CD4-positive, CD25-positive, alpha-beta regulatory T cell (primary cell): Measurements from ENCODE around the gene KNDC1. TPM values are rescaled to one million over a fixed set of nuclear protein-coding genes. Genes with fewer than 3 reads are reported as not detected.
"Not testable (repeated sequence)": the region's sequence is repeated elsewhere in the genome, so short reads cannot be mapped to it uniquely, and the experiment has no call there.

Experiments used
- ATAC-seq, 2 donors: fragments of 150-1000 bp; cut with Tn5 transposase; one replicate each; pipeline ENCODE4 v1.10.0; 2021; ENCODE audit warnings: low read depth in 2 of 2, moderate number of reproducible peaks in 2 of 2, moderate library complexity in 1 of 2
- DNase-seq, 3 donors: peaks; one replicate each; pipeline versions ENCODE4 v3.0.0 to v3.0.0-alpha.2; 2012 to 2022; ENCODE audit warnings: mixed read lengths in 1 of 3
- H3K27ac ChIP-seq: one replicate; pipeline ENCODE4 v1.7.0; 2013; ENCODE audit warnings: mild to moderate bottlenecking, low read length; ENCODE audit not compliant: insufficient read depth, poor library complexity, severe bottlenecking
- H3K27me3 ChIP-seq: one replicate; pipeline ENCODE4 v1.7.0; 2013; ENCODE audit warnings: low read length; ENCODE audit not compliant: control insufficient read depth, insufficient read depth
- H3K36me3 ChIP-seq: one replicate; pipeline ENCODE4 v1.7.0; 2013; ENCODE audit warnings: mild to moderate bottlenecking, low read length, moderate library complexity; ENCODE audit not compliant: control insufficient read depth, insufficient read depth
- H3K4me1 ChIP-seq: 2 replicates; pipeline ENCODE4 v1.7.0; 2013; ENCODE audit warnings: mild to moderate bottlenecking, low read length; ENCODE audit not compliant: insufficient read depth, control insufficient read depth, poor library complexity, severe bottlenecking
- H3K4me3 ChIP-seq: one replicate; pipeline ENCODE4 v1.7.0; 2013; ENCODE audit warnings: low read depth, mild to moderate bottlenecking, low read length, moderate library complexity
- H3K9me3 ChIP-seq, 2 experiments: 1 replicate in 1 of 2; 2 replicates in 1 of 2; pipeline ENCODE4 v1.7.0; 2013; ENCODE audit warnings: low read length in 2 of 2, mild to moderate bottlenecking in 1 of 2, moderate library complexity in 1 of 2; ENCODE audit not compliant: control insufficient read depth in 2 of 2
- H3K27ac Mint-ChIP-seq, 3 donors: one replicate each; pipeline ENCODE4 v1.8.0; 2020 to 2022; ENCODE audit warnings: mild to moderate bottlenecking in 3 of 3, mixed read lengths in 3 of 3, moderate library complexity in 2 of 3
- H3K27me3 Mint-ChIP-seq: one replicate; pipeline ENCODE4 v1.8.0; 2022; ENCODE audit warnings: mild to moderate bottlenecking, mixed read lengths
- H3K36me3 Mint-ChIP-seq: one replicate; pipeline ENCODE4 v1.8.0; 2020; ENCODE audit warnings: mixed read lengths
- H3K4me1 Mint-ChIP-seq, 4 donors: one replicate each; pipeline ENCODE4 v1.8.0; 2020 to 2022; ENCODE audit warnings: mixed read lengths in 4 of 4, mild to moderate bottlenecking in 1 of 4
- H3K4me3 Mint-ChIP-seq, 4 donors: one replicate each; pipeline ENCODE4 v1.8.0; 2020 to 2022; ENCODE audit warnings: mild to moderate bottlenecking in 4 of 4, mixed read lengths in 4 of 4, moderate library complexity in 3 of 4
- H3K9me3 Mint-ChIP-seq, 7 donors: one replicate each; pipeline ENCODE4 v1.8.0; 2020 to 2022; ENCODE audit warnings: mixed read lengths in 7 of 7, mild to moderate bottlenecking in 3 of 7, moderate library complexity in 2 of 7
- polyA plus RNA-seq, 4 donors: library from polyadenylated mRNA; unstranded; fragments of 300-500 nt; fragmentation: Illumina TruSeq; gene quantifications; one replicate each; pipeline ENCODE4 v1.2.3, GENCODE V29; 2021
- total RNA-seq: library from RNA; stranded (reverse); gene quantifications from one replicate; pipeline ENCODE4 v1.2.3, GENCODE V29; 2022

KNDC1 gene
- total and polyA plus RNA-seq, 5 donors from 2014 or later = 1.1 TPM; not detected in 4

- Mint-ChIP-seq H3K4me3 (no peak overlapping the region), H3K9me3 (peaks cover 0 to 6% (median 0%) of the 10 kb centered on the region in 7 donors), H3K27ac (no peak overlapping the region), H3K36me3 (no peaks in the 10 kb centered on the region), H3K4me1 (no peaks in the 10 kb centered on the region), H3K27me3 (no peaks in the 10 kb centered on the region)
- Histone ChIP-seq H3K27me3 (no peaks in the 10 kb centered on the region), H3K27ac (no peak overlapping the region), H3K9me3 (no peaks in the 10 kb centered on the region), H3K4me1 (no peaks in the 10 kb centered on the region), H3K4me3 (no peak overlapping the region), H3K36me3 (no peaks in the 10 kb centered on the region)
- DNase-seq (no peak), ATAC-seq (no peak)
Observed at GRCh38 chr10:133167693-133168616, 7.9 kb downstream of the KNDC1 start.

GRCh38 chr10:133168617-133169031 is 8.6 kb downstream of the KNDC1 start:
- Histone ChIP-seq H3K27me3 (no peaks in the 10 kb centered on the region), H3K4me3 (no peak overlapping the region), H3K36me3 (no peaks in the 10 kb centered on the region), H3K4me1 (no peaks in the 10 kb centered on the region), H3K9me3 (no peaks in the 10 kb centered on the region), H3K27ac (no peak overlapping the region)
- H3K27ac Mint-ChIP-seq = no peak overlapping the region
- H3K4me3 Mint-ChIP-seq = no peak overlapping the region
- ATAC-seq (no peak), DNase-seq (no peak)
- H3K9me3 Mint-ChIP-seq = peaks cover 0 to 6% (median 0%) of the 10 kb centered on the region in 7 donors
- H3K36me3 Mint-ChIP-seq = no peaks in the 10 kb centered on the region
- no peaks in the 10 kb centered on the region for H3K27me3 Mint-ChIP-seq
- no peaks in the 10 kb centered on the region for H3K4me1 Mint-ChIP-seq

GRCh38 chr10:133169173-133169947 is 9.3 kb downstream of the KNDC1 start:
- no peaks in the 10 kb centered on the region for H3K36me3 Mint-ChIP-seq
- ATAC-seq = no peak
- Histone ChIP-seq H3K36me3 (no peaks in the 10 kb centered on the region), H3K27ac (no peak overlapping the region), H3K9me3 (no peaks in the 10 kb centered on the region), H3K4me1 (no peaks in the 10 kb centered on the region), H3K27me3 (no peaks in the 10 kb centered on the region), H3K4me3 (no peak overlapping the region)
- peaks cover 0 to 6% (median 0%) of the 10 kb centered on the region in 7 donors for H3K9me3 Mint-ChIP-seq
- DNase-seq = no peak
- H3K4me3 Mint-ChIP-seq = no peak overlapping the region
- H3K27me3 Mint-ChIP-seq = no peaks in the 10 kb centered on the region
- H3K4me1 Mint-ChIP-seq = no peaks in the 10 kb centered on the region
- H3K27ac Mint-ChIP-seq = no peak overlapping the region

DNA sequence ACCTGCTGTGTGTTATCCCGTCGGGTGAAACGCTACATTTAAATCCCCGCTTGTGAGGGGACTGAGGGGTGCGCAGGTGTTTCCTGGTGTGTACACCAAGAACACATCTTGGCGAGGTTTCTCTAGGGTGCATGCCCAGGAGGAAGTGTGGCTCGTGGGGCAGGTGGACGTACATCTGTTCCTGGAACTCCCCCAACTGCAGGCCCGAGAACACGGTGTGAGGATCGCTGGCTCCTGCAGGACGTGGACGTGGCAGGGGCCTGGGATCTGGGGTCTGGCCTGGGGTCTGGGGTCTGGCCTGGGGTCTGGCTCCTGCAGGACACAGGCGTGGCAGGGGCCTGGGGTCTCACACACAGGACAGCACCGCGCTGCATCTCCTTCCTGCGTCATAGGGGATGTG is 10.1 kb downstream of the KNDC1 start:
- Histone ChIP-seq H3K27ac (no peak overlapping the region), H3K4me3 (no peak overlapping the region), H3K27me3 (no peaks in the 10 kb centered on the region), H3K36me3 (no peaks in the 10 kb centered on the region), H3K9me3 (no peaks in the 10 kb centered on the region), H3K4me1 (no peaks in the 10 kb centered on the region)
- Mint-ChIP-seq H3K4me1 (no peaks in the 10 kb centered on the region), H3K27ac (no peak overlapping the region), H3K36me3 (no peaks in the 10 kb centered on the region), H3K27me3 (no peaks in the 10 kb centered on the region), H3K9me3 (peaks cover 0 to 8% (median 0%) of the 10 kb centered on the region in 7 donors), H3K4me3 (no peak overlapping the region)
- DNase-seq (no peak), ATAC-seq (no peak)

- no peaks in the 10 kb centered on the region for H3K4me1 ChIP-seq
- no peaks in the 10 kb centered on the region for H3K9me3 ChIP-seq
- DNase-seq (no peak), ATAC-seq (no peak)
- no peak overlapping the region for H3K27ac ChIP-seq
- H3K36me3 ChIP-seq = no peaks in the 10 kb centered on the region
- H3K36me3 Mint-ChIP-seq = no peaks in the 10 kb centered on the region
- no peak overlapping the region for H3K4me3 ChIP-seq
- H3K4me3 Mint-ChIP-seq = no peak overlapping the region
- H3K27me3 ChIP-seq = no peaks in the 10 kb centered on the region
- no peaks in the 10 kb centered on the region for H3K4me1 Mint-ChIP-seq
- peak overlapping the region in 1 of 3 donors; percentile 16 for H3K27ac Mint-ChIP-seq
- peaks cover 0 to 12% (median 7%) of the 10 kb centered on the region in 7 donors for H3K9me3 Mint-ChIP-seq
- no peaks in the 10 kb centered on the region for H3K27me3 Mint-ChIP-seq
Observed at GRCh38 chr10:133173860-133174640, 14.0 kb downstream of the KNDC1 start.

DNA sequence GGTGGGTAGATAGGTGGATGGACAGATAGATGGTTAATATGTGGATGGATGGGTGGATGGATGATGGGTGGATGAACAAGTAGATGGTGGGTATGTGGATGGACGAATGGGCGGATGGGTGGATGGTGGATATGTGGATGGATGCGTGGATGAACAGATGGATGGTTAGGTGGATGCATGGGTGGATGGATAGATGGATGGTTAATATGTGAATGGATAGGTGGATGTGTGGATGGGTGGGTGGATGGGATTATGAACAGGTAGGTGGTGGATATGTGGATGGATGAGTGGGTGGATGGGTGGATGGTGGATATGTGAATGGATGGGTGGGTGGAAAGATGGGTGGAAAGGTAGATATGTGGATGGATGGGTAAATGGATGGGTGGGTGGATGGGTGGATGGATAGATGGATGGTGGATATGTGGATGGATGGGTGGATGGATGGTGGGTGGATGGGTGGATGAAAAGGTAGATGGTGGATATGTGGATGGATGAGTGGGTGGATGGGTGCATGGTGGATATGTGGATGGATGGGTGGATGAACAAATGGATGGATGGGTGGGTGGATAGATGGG is 14.8 kb downstream of the KNDC1 start:
- Histone ChIP-seq H3K9me3 (no peaks in the 10 kb centered on the region), H3K27me3 (no peaks in the 10 kb centered on the region), H3K36me3 (no peaks in the 10 kb centered on the region), H3K4me3 (no peak overlapping the region), H3K27ac (no peak overlapping the region), H3K4me1 (no peaks in the 10 kb centered on the region)
- no peak overlapping the region for H3K4me3 Mint-ChIP-seq
- ATAC-seq (no peak), DNase-seq (no peak)
- H3K27ac Mint-ChIP-seq = no peak overlapping the region
- H3K4me1 Mint-ChIP-seq = no peaks in the 10 kb centered on the region
- peaks cover 0 to 12% (median 7%) of the 10 kb centered on the region in 7 donors for H3K9me3 Mint-ChIP-seq
- no peaks in the 10 kb centered on the region for H3K36me3 Mint-ChIP-seq
- no peaks in the 10 kb centered on the region for H3K27me3 Mint-ChIP-seq

DNA sequence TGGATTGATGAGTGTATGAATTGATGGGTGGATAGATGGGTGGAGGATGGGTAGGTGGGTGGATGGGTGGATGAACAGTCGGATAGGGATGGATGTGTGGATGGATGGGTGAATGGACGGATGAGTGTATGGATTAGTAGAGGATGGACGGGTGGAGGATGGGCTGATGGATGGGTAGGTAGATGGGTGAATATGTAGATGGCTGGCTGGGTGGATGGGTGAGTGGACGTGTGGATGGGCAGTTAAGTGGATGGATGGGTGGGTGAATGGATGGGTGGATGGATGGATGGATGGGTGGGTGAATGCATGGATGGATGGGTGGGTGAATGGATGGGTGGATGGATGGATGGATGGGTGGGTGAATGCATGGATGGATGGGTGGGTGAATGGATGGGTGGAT is 15.6 kb downstream of the KNDC1 start:
- H3K4me3 ChIP-seq, DNase-seq, H3K9me3 ChIP-seq, H3K4me3 Mint-ChIP-seq, ATAC-seq, H3K27me3 ChIP-seq, H3K4me1 Mint-ChIP-seq, H3K4me1 ChIP-seq, H3K27ac Mint-ChIP-seq, H3K36me3 Mint-ChIP-seq, H3K27ac ChIP-seq, H3K36me3 ChIP-seq, H3K27me3 Mint-ChIP-seq: not testable (repeated sequence)
- H3K9me3 Mint-ChIP-seq = peaks cover 0 to 12% (median 7%) of the 10 kb centered on the region in 7 donors
